NCI-H2029 treated with DMSO at 0.1 percent for 48 hours (cell line): ENCODE results near the gene S100B.

Experiments
- DNase-seq: peaks from one replicate; lab custom pipeline; 2025; lab: John Stamatoyannopoulos, UW

Gene S100B

DNA sequence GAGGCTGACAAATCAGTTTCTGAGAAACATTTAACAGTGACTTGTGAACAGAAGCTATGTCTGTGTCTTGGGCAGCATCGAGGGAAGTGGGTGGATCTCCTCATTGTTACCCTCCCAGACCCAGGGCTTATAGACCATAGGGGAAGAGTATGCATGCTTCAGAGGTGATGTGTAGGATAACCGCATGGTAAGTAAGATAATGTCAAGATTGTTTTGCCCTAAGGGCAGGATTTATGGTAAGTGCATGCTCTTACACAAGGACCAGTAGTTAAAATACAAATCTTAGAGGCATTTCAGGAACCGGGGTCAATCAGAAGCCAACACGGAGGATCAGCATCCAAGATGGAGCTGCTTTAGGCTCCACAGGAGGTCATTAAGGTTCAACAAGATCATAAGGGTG, 22.8 kb upstream of the S100B start:
- DNase-seq: no peak

DNA sequence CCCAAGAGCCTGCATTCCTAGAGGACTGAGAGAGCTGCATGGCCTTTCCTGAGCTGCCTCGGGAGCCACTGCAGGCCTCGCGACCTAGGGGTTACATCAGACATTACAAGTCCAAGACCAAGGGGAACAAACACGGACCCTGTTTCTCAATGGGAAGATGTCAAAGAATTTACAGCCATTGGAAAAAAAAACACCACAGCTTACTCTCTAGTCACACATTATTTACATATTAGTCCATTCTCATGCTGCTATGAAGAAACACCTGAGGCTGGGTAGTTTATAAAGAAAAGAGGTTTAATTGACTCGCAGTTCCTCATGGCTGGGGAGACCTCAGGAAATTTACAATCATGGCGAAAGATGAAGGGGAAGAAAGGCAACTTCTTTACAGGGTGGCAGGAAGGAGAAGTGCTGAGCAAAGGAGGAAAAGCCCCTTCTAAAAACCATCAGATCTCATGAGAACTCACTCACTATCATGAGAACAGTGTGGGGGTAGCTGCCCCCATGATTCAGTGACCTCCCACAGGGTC, 22.2 kb upstream of the S100B start:
- no peak for DNase-seq

DNA sequence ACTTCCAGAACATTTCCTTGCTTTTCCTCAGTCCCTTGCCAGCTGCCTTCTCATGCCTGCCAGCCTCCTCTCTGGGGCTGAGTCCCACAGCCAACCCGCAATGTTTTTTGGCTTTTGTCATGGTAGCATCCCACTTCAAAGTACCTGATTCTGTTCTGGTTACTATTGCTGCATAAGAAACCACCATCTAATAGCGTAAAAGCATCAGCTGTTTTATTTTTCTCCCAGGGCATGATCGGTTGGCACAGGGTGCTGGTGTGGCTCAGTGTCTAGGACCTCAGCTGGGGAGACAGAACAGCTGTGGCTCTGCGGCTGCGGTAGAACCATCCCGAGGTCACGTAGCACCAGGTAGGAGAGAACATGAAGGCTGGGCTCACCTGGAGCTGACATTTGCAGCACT, 21.7 kb upstream of the S100B start:
- no peak for DNase-seq

GRCh38 chr21:46625759-46626158, 20.9 kb upstream of the S100B start:
- DNase-seq: no peak

DNA sequence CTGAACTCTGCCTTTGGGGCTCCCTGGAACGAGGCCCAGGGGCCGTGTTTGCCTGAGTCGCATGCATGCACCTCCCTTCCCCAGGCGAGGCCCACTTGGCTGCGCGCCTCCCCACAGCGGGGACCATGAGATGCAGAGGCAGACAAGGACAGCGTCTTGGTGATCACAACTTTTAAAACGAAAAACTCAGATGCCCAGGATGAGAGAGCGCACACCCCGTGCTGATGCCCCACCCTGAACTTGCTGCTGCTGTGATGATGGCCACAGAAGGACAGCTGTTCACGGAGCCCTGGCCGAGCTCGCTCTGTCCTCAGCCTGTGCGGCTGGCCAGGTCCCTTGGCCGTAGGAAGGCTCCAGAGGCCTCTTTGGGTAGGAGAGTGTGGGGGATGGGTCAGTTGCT, 19.2 kb upstream of the S100B start:
- DNase-seq: no peak

DNA sequence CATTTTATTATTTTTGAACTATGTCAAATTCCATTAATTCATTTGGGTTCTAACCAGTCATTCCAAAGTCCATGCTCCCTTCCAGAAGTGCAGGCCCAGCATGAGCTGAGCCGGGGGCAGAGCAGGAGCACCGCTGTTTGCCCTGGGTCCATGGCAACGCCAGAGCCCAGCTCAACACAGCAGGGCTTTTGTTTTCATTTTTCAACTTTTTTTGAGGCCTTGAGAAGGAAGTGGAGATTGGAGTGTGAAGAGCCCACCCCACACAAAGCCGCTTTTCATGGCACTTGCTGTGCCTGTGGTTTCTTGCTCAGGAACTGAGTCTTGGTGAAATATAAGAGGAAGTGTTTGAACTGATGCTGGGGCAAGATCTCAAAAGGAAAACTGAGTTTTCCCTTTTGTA, 17.3 kb upstream of the S100B start:
- DNase-seq: no peak

GRCh38 chr21:46621457-46622182, 16.7 kb upstream of the S100B start:
- DNase-seq: no peak

DNA sequence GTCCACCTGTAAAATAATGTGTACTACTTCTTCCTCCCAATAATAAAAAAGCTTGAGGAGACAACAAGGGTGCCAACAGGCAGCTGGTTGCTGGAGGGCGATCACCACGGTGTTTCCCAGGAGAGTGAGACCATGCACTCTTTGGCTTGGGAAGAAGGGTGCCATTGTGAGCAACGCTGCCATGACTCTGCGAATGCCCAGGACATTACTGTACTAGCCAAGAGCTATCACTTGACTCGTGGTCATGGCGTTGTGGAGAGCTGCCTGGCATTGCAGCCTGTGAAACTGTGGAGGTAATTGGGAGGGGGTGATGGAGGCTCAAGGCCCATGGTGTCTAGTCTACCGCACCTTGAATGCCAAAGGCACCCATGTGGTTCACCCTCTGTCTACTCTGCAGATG, 16.0 kb upstream of the S100B start:
- no peak for DNase-seq

DNA sequence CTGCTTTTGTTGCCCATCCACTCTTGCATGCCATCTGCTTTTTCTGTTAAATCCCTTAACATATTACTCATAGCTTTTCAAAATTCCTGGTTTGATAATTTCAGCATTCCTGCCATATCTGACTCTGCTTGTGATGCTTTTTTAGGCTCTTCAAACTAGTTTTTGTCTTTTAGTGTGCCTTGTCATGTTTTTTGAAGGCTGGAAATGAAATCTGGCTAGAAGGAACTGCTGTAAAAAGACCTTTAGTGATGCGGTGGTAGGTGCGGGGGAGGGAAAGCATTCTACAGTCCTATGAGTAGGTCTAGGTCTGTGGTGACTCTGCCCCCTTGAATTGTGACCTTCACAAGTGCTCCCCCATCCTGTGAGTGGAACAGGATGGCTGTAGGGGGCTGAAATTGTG, 15.0 kb upstream of the S100B start:
- no peak for DNase-seq

- DNase-seq: no peak
Observed at GRCh38 chr21:46618738-46619379, 14.0 kb upstream of the S100B start.

GRCh38 chr21:46617267-46618051, 12.6 kb upstream of the S100B start:
- DNase-seq: no peak

DNA sequence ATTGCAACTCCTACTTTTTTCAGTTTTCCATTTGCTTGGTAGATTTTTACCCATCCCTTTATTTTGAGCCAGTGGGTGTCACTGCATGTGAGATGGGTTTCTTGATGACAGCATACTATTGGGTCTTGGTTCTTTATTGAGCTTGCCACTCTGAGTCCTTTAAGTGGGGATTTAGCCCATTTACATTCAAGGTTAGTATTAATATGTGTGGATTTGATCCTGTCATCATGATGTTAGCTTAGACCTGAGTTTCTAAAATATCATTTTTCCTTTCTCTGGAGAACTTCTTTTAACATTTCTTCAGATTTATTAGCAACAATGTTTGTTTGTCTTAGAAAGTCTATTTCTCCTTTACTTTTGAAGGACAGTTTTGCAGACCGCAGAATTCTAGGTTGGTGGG, 11.8 kb upstream of the S100B start:
- no peak for DNase-seq

DNA sequence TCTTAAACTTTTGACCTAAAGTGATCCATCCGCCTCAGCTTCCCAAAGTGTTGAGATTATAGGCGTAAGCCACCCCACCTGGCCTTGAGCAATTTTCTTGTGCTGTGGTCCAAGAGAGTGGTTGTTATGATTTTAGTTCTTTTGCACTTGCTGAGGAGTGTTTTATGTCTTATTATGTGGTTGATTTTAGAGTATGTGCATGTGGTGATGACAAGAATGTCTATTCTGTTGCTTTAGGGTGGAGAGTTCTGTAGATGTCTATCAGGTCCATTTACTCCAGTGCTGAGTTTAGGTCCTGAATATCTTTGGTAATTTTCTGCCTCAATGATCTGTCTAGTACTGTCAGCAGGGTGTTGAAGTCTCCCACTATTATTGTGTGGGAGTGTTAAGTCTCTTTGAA, 11.2 kb upstream of the S100B start:
- DNase-seq: no peak

- DNase-seq: no peak
Observed at GRCh38 chr21:46613391-46613790, 8.5 kb upstream of the S100B start.

DNA sequence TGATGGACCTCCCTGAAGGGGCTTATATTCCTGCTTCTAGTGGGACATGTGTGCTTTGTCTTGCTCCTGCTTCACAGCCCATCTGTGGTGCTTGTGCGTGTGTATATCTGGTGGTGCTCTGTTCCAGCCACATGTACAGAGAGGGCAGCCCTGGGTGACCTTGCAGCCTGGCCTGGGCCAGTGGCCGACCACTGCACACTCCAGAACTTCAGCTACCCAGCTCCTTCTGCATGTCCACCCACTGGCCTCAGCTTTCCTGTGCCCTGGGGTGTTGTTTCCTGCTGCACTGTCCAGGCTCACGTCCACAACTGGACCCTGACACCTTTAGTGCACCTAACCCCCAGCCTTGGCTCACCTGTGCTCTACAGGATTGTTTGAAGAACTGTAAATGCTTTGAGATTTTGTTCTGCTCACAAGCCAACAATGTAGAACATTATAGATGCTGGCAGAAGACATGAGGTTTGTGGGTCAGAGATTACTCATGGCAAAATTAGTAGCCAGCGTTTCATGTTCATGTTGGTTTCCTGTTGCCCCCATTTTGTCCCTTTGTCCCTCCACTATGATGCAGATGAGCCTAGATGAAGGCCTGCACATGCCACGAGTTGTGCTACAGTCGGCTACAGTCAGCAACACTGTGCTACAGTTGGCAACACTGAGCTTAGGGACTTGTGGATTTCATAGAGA, 5.3 kb upstream of the S100B start:
- no peak for DNase-seq

DNA sequence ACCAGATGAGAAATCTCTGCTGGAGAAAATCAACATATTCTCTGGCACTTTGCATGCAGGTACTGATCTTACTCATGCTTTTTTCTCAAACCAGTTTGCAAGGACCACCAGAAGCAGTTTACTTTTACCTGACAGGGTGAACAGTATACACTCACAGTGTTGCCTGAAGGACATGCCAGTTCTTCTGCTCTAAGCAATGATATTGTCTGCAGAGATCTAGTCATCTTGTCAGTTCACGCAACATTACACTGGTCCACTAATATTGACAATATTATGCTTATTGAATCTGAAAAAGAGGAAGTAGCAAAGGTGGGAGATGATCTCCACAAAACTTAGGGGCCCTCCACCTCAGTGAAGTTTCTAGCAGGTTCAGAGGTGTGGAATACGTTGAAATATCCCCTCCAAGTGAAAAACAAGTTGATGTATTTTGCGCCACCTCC, 3.8 kb upstream of the S100B start:
- no peak for DNase-seq

- no peak for DNase-seq
Observed at GRCh38 chr21:46607636-46608035, 2.8 kb upstream of the S100B start.

DNA sequence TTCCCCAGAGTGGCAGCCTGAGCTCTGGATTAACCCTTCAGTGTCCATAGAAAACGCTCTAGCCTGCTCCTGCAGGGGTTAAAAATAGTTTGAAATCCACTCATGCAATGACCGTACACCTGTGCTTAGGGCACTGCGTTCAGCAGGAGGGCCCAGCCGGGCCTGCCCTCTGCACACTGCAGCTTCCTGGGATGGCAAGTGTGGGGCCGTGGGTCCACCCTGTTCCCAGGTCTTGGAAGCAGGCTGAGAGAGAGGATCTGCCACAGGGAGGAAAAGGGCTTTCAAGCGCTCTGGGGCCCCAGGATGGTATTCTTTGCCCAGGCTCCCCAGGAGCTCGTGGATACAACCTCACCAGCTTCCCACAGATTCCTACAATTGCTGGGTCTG, 1.5 kb upstream of the S100B start:
- no peak for DNase-seq

DNA sequence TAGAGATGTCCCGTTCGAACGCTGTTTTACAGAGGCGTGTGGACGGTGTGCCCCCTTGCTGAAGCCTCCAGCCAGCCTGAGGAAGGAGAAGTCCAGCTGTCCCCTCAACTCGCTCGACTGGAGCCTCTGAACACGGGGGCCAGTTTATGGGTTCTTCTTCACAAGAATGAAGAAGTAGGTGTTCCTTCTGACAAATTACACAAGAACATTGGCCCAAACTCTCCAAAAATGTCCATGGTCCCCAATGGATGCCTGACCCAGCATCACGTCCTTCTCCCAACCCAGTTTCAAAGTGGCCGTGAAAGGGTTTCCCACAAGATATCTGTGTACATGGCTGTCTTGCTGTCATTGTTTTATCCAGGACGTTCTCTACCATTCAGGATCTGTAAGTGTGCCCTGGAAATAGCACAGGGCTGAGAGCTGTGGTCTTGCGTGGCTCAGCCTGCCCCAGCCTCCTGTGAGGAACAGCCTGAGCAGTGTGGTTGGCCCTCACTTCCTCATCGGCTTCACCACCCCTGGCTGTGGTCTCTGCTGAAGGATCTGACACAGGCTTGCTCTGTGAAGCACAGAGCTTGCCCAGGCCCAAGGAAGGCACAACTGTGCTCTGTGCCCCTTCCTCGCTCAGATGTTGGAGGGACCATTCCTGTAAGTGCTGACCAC, 1.0 kb upstream of the S100B start:
- no peak for DNase-seq

GRCh38 chr21:46604329-46604974, 430 bp downstream of the S100B start:
- no peak for DNase-seq

GRCh38 chr21:46603228-46603627, 1.7 kb downstream of the S100B start:
- no peak for DNase-seq
